Activated CD4-positive, alpha-beta memory T cell treated with anti-CD3 and anti-CD28 coated beads for 36 hours (primary cell): ENCODE measurements around the gene SNX14. TPM values are rescaled to one million over a fixed set of nuclear protein-coding genes. Genes with fewer than 3 reads are reported as not detected.
"Not testable (repeated sequence)": the region's sequence is repeated elsewhere in the genome, so short reads cannot be mapped to it uniquely, and the experiment has no call there.

ENCODE experiments used
- CTCF ChIA-PET: fragments of 350-600 bp; sonication (Branson Sonifier 250); formaldehyde crosslinking; loops from one replicate; lab custom pipeline; 2021; ENCODE audit warnings: antibody characterized with exemption, inconsistent platforms; lab: Charles Lee
- POLR2A ChIA-PET: fragments of 350-600 bp; sonication (Branson Sonifier 250); formaldehyde crosslinking; loops from one replicate; lab custom pipeline; 2021; ENCODE audit warnings: antibody characterized with exemption; lab: Charles Lee
- DNase-seq: peaks from one replicate; pipeline ENCODE4 v3.0.0-alpha.2; 2020
- H3K27ac Mint-ChIP-seq: one replicate; pipeline ENCODE4 v1.8.0; 2021; ENCODE audit warnings: mixed read lengths
- H3K27me3 Mint-ChIP-seq: one replicate; pipeline ENCODE4 v1.8.0; 2021; ENCODE audit warnings: mixed read lengths
- H3K36me3 Mint-ChIP-seq: one replicate; pipeline ENCODE4 v1.8.0; 2021; ENCODE audit warnings: mixed read lengths
- H3K4me1 Mint-ChIP-seq: one replicate; pipeline ENCODE4 v1.8.0; 2021; ENCODE audit warnings: low read depth, mixed read lengths
- H3K4me3 Mint-ChIP-seq: one replicate; pipeline ENCODE4 v1.8.0; 2021; ENCODE audit warnings: mild to moderate bottlenecking, mixed read lengths
- H3K9me3 Mint-ChIP-seq: one replicate; pipeline ENCODE4 v1.8.0; 2021; ENCODE audit warnings: mixed read lengths
- intact Hi-C: fragments of 100-400 bp; cut with micrococcal nuclease; formaldehyde crosslinking; loops from one replicate; pipeline ENCODE4 v1.15.1; 2023
- total RNA-seq, 2 experiments: library from RNA; stranded (reverse); gene quantifications; one replicate each; pipeline ENCODE4 v1.2.3, GENCODE V29; 2021

SNX14 gene
- total RNA-seq = 10 to 100 TPM; 50.9 to 59.6 TPM

- H3K27me3 Mint-ChIP-seq = no peaks in the 10 kb centered on the region
- H3K9me3 Mint-ChIP-seq = no peaks in the 10 kb centered on the region
- peaks cover 13% of the 10 kb centered on the region for H3K36me3 Mint-ChIP-seq
- peak within 1 kb of the TSS; percentile 84 for H3K4me3 Mint-ChIP-seq
- ChIA-PET POLR2A (interaction anchor here (0.8 to 5.5 kb wide), 9 partner anchors 8 to 1734 kb away, joined by 4 to 61 read pairs (median 7); partner anchors contain the start of genes CYB5R4 and SYNCRIP), CTCF (interaction anchor here (0.6 to 1.8 kb wide), 7 partner anchors 16 to 239 kb away, joined by 3 to 5 read pairs (median 4); partner anchors contain the start of gene SYNCRIP)
- H3K4me1 Mint-ChIP-seq = peaks cover 33% of the 10 kb centered on the region
- peak; percentile 90 for DNase-seq
- intact Hi-C loops = loop anchor here (1.0 to 5.0 kb wide), 6 partner anchors 50 to 1366 kb away; partner anchors contain the start of gene CEP162
- H3K27ac Mint-ChIP-seq = peak within 1 kb of the TSS; percentile 94
These were observed at the start of gene SNX14 for GRCh38 chr6:85593438-85594196. Gene SNX14, minus strand, starts transcription at chr6:85593858. Its CDS starts 140 bp downstream, at chr6:85593718.

DNA sequence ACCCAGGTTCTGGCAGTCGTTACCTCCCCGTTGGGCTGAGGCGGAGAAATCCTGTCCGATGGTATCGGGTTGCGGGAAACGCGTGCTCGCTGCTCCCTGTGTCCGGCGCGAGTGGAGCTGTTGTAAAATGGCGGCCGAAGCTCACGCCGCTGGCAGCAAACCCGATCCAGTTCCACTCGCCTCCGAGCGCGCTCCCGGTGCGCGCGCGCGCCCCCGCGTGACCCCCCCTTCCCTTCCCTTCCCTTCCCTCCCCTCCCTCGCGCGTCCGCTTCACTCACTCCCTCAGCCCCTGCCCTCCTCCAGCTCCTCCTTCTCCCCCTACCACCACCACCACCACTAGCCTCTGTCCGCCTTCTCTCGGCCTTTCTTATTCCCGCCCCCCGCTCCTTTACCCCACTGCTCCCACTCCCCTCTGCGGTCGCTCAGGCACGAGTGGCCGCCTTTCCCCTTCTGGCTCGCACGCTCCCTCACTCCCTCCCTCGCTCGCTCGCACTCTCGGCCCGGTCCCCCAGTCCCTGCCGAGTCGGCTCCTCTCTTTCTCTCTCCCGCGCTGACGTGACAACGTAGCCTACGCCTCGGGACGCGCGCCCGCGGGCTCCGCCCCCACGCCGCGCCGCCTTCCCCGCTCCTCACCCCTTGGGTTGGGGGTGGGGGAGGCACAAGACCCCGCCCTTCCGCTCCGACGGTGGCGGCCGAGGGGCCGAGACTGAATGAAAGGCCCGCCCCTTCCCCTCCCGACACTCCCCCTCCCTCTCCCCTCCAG lies 49.3 kb upstream of the SNX14 start, which contains the start of gene SYNCRIP:
SYNCRIP (minus strand) TSS at position 113 of the 763 bp plus-strand sequence. CDS start 1,447 bp downstream, outside the sequence.
- H3K9me3 Mint-ChIP-seq = no peaks in the 10 kb centered on the region
- H3K4me1 Mint-ChIP-seq = peaks cover 39% of the 10 kb centered on the region
- H3K27me3 Mint-ChIP-seq = no peaks in the 10 kb centered on the region
- CTCF ChIA-PET = interaction anchor here (1.4 to 4.5 kb wide), 4 partner anchors 28 to 49 kb away, joined by 5 to 34 read pairs (median 14); partner anchors contain the start of gene SNX14
- peaks cover 44% of the 10 kb centered on the region for H3K36me3 Mint-ChIP-seq
- H3K4me3 Mint-ChIP-seq = peak within 1 kb of the TSS; percentile 86
- intact Hi-C loops = loop anchor here (1.0 to 5.0 kb wide), 4 partner anchors 27 to 181 kb away; no protein-coding TSS in a partner anchor
- POLR2A ChIA-PET = interaction anchor here (0.6 to 12.8 kb wide), 5 partner anchors 8 to 49 kb away, joined by 3 to 668 read pairs (median 5); partner anchors contain the start of gene SNX14
- H3K27ac Mint-ChIP-seq = peak within 1 kb of the TSS; percentile 98
- peak; percentile 98 for DNase-seq

GRCh38 chr6:85641897-85642773 lies 48.5 kb upstream of the SNX14 start:
- POLR2A ChIA-PET = interaction anchor here (0.6 to 12.8 kb wide), 6 partner anchors 8 to 48 kb away, joined by 3 to 668 read pairs (median 5); partner anchors contain the start of gene SNX14
- H3K36me3 Mint-ChIP-seq = peaks cover 52% of the 10 kb centered on the region
- CTCF ChIA-PET = interaction anchor here (1.4 to 4.5 kb wide), 4 partner anchors 28 to 48 kb away, joined by 5 to 34 read pairs (median 14); partner anchors contain the start of gene SNX14
- no peaks in the 10 kb centered on the region for H3K27me3 Mint-ChIP-seq
- peak; percentile 71 for DNase-seq
- peak overlapping the region; percentile 86 for H3K4me3 Mint-ChIP-seq
- peak overlapping the region; percentile 98 for H3K27ac Mint-ChIP-seq
- peaks cover 47% of the 10 kb centered on the region for H3K4me1 Mint-ChIP-seq
- no peaks in the 10 kb centered on the region for H3K9me3 Mint-ChIP-seq
- intact Hi-C loops = loop anchor here (5.0 kb wide), 1 partner anchor 180 kb away; no protein-coding TSS in a partner anchor

GRCh38 chr6:85641522-85641896 lies 47.9 kb upstream of the SNX14 start:
- POLR2A ChIA-PET = interaction anchor here (1.1 to 12.8 kb wide), 5 partner anchors 10 to 47 kb away, joined by 3 to 668 read pairs (median 4); partner anchors contain the start of gene SNX14
- Mint-ChIP-seq H3K4me1 (peaks cover 51% of the 10 kb centered on the region), H3K4me3 (peak overlapping the region; percentile 86), H3K27me3 (no peaks in the 10 kb centered on the region), H3K9me3 (no peaks in the 10 kb centered on the region), H3K36me3 (peaks cover 58% of the 10 kb centered on the region), H3K27ac (peak overlapping the region; percentile 98)
- intact Hi-C loops = loop anchor here (5.0 kb wide), 1 partner anchor 179 kb away; no protein-coding TSS in a partner anchor
- DNase-seq = no peak
- CTCF ChIA-PET = interaction anchor here (1.0 to 4.5 kb wide), 2 partner anchors 15 to 37 kb away, joined by 3 to 34 read pairs; no protein-coding TSS in a partner anchor

DNA sequence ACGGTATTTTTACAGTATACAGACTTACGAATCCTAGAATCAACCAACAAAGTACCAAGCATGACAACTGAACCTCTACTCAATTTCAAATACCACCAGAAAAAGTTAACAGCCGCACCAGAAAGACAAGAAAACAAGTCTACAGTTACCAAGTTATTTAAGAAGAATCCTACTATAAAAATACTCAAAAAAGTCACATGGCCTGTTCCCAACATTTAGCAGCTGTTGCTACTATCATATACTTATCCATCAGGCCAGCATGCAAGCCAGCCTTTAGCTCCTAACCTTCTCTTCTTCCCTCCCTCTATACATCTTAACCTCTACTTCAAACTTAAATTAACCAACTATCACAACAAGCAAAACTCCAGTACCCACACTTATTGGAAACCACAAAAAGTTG lies 47.2 kb upstream of the SNX14 start:
- no peak for DNase-seq
- Mint-ChIP-seq H3K4me1 (peaks cover 53% of the 10 kb centered on the region), H3K9me3 (no peaks in the 10 kb centered on the region), H3K27me3 (no peaks in the 10 kb centered on the region), H3K27ac (peak overlapping the region; percentile 98), H3K4me3 (peak overlapping the region; percentile 86), H3K36me3 (peaks cover 60% of the 10 kb centered on the region)
- intact Hi-C loops = loop anchor here (5.0 kb wide), 1 partner anchor 179 kb away; no protein-coding TSS in a partner anchor
- ChIA-PET CTCF (interaction anchor here (1.0 to 4.5 kb wide), 3 partner anchors 12 to 37 kb away, joined by 3 to 34 read pairs (median 4); no protein-coding TSS in a partner anchor), POLR2A (interaction anchor here (1.1 to 12.8 kb wide), 7 partner anchors 9 to 47 kb away, joined by 3 to 668 read pairs (median 4); partner anchors contain the start of gene SNX14)

GRCh38 chr6:85637579-85637978 lies 43.9 kb upstream of the SNX14 start:
- H3K27me3 Mint-ChIP-seq = no peaks in the 10 kb centered on the region
- H3K27ac Mint-ChIP-seq = no peak overlapping the region
- no peak for DNase-seq
- intact Hi-C loops = no loop called here
- POLR2A ChIA-PET = interaction anchor here (12.8 kb wide), 1 partner anchor 37 kb away, joined by 668 read pairs; no protein-coding TSS in a partner anchor
- H3K4me3 Mint-ChIP-seq = no peak overlapping the region
- H3K36me3 Mint-ChIP-seq = peaks cover 72% of the 10 kb centered on the region
- H3K9me3 Mint-ChIP-seq = no peaks in the 10 kb centered on the region
- CTCF ChIA-PET = no interaction called here
- H3K4me1 Mint-ChIP-seq = peaks cover 49% of the 10 kb centered on the region

GRCh38 chr6:85632164-85632942 lies 38.7 kb upstream of the SNX14 start:
- ChIA-PET POLR2A (interaction anchor here (1.2 kb wide), 3 partner anchors 8 to 46 kb away, joined by 3 to 4 read pairs (median 3); no protein-coding TSS in a partner anchor), CTCF (interaction anchor here (0.8 kb wide), 1 partner anchor 38 kb away, joined by 3 read pairs; no protein-coding TSS in a partner anchor)
- Mint-ChIP-seq H3K4me1 (peaks cover 49% of the 10 kb centered on the region), H3K27ac (no peak overlapping the region), H3K4me3 (no peak overlapping the region), H3K27me3 (no peaks in the 10 kb centered on the region), H3K9me3 (no peaks in the 10 kb centered on the region), H3K36me3 (peaks cover 56% of the 10 kb centered on the region)
- no peak for DNase-seq
- intact Hi-C loops = no loop called here

- H3K4me3 Mint-ChIP-seq, H3K27me3 Mint-ChIP-seq, intact Hi-C loops, H3K9me3 Mint-ChIP-seq, H3K27ac Mint-ChIP-seq, DNase-seq: not testable (repeated sequence)
- H3K36me3 Mint-ChIP-seq = peaks cover 51% of the 10 kb centered on the region
- CTCF ChIA-PET = interaction anchor here (0.8 kb wide), 1 partner anchor 39 kb away, joined by 3 read pairs; no protein-coding TSS in a partner anchor
- POLR2A ChIA-PET = interaction anchor here (1.2 kb wide), 3 partner anchors 10 to 48 kb away, joined by 3 to 4 read pairs (median 3); no protein-coding TSS in a partner anchor
- peaks cover 45% of the 10 kb centered on the region for H3K4me1 Mint-ChIP-seq
These were observed 37.5 kb upstream of the SNX14 start for GRCh38 chr6:85631117-85631516.

DNA sequence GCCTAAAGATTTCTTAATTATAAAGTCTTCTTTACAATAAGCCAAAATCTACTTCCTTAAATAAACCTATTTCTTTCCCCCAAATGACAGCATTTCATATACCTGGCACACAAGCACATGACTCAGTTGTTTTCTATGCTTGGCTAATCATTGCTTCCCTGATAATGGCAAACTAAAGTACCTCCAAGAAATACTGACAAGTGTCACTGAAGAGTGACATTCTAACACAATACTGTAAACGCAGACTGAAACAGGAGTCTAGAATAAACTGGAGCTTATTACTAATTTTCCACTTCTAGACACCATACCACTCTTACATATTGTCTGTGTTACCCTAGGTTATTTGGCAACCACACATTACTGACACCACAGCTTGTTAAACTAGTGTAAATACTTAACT lies 34.7 kb upstream of the SNX14 start:
- POLR2A ChIA-PET = interaction anchor here (1.5 kb wide), 1 partner anchor 12 kb away, joined by 3 read pairs; no protein-coding TSS in a partner anchor
- CTCF ChIA-PET = interaction anchor here (1.9 kb wide), 1 partner anchor 12 kb away, joined by 4 read pairs; no protein-coding TSS in a partner anchor
- H3K36me3 Mint-ChIP-seq = peaks cover 58% of the 10 kb centered on the region
- H3K4me3 Mint-ChIP-seq = no peak overlapping the region
- no peaks in the 10 kb centered on the region for H3K27me3 Mint-ChIP-seq
- peak overlapping the region; percentile 32 for H3K27ac Mint-ChIP-seq
- no peak for DNase-seq
- peaks cover 61% of the 10 kb centered on the region for H3K4me1 Mint-ChIP-seq
- no peaks in the 10 kb centered on the region for H3K9me3 Mint-ChIP-seq
- intact Hi-C loops = no loop called here
